A549 (cell line): ENCODE measurements around the gene SPTBN4. TPM values are rescaled to one million over a fixed set of nuclear protein-coding genes. Genes with fewer than 3 reads are reported as not detected.
A peak's percentile ranks its signal among the peaks of the same experiment; 100 is the strongest.

Experiments
- ATAC-seq, 2 experiments: fragments of 200-7000 bp in 1 of 2; fragments of >200 bp in 1 of 2; cut with Nextera tagmentation in 1 of 2; cut with Tn5 transposase in 1 of 2; 3 replicates each; pipeline versions ENCODE4 v1.8.0 to v1.9.1; 2018 to 2020; ENCODE audit warnings: mild to moderate bottlenecking in 1 of 2, moderate library complexity in 1 of 2
- CTCF ChIA-PET: fragments of 300-600 bp; sonication (Branson Sonifier 250); formaldehyde crosslinking; extraction: SDS; loops from one replicate; lab custom pipeline; 2021; ENCODE audit warnings: antibody characterized with exemption, inconsistent platforms; lab: Yijun Ruan, JAX
- POLR2A ChIA-PET: fragments of 350-600 bp; formaldehyde crosslinking; extraction: SDS; loops from one replicate; lab custom pipeline; 2021; ENCODE audit warnings: antibody characterized with exemption, inconsistent platforms; lab: Yijun Ruan, JAX
- DNase-seq, 2 experiments: peaks; one replicate each; pipeline versions ENCODE4 v3.0.0 to v3.0.0-alpha.2; 2011 to 2016; ENCODE audit warnings: low read depth in 1 of 2, low spot score in 1 of 2
- FAIRE-seq: peaks from 2 replicates; lab custom pipeline; 2011; peaks lifted over from hg19 to GRCh38; lab: Jason Lieb, UNC
- H3K27ac ChIP-seq, 2 experiments: fragments of >200 bp; sonication (Bioruptor Twin); formaldehyde crosslinking; 3 replicates each; pipeline ENCODE4 v1.5.1; 2016 to 2017
- H3K4me1 ChIP-seq: fragments of >200 bp; sonication (Bioruptor Twin); formaldehyde crosslinking; 3 replicates; pipeline ENCODE4 v1.6.1; 2016
- H3K4me2 ChIP-seq: fragments of >200 bp; sonication (Bioruptor Twin); formaldehyde crosslinking; 3 replicates; pipeline ENCODE4 v1.6.1; 2016
- H3K4me3 ChIP-seq: fragments of >200 bp; sonication (Bioruptor Twin); formaldehyde crosslinking; 3 replicates; pipeline ENCODE4 v1.5.1; 2016
- H3K9me3 ChIP-seq: fragments of >200 bp; sonication (Bioruptor Twin); formaldehyde crosslinking; 3 replicates; pipeline ENCODE4 v1.6.1; 2016
- ATOH8 ChIP-seq: fragments of 250-450 bp; sonication (Bioruptor Pico); IDR thresholded peaks from 2 replicates; pipeline ENCODE4 v1.5.0; 2020; ENCODE audit warnings: low read depth, mild to moderate bottlenecking, moderate library complexity
- BCL3 ChIP-seq: fragments of >200 bp; sonication (Bioruptor Twin); formaldehyde crosslinking; IDR thresholded peaks from 3 replicates; pipeline ENCODE4 v1.6.1; 2016
- CBX8 ChIP-seq: fragments of 200-600 bp; sonication (generic); IDR thresholded peaks from 2 replicates; pipeline ENCODE4 v1.6.1; 2016
- CHD2 ChIP-seq: fragments of 150-350 bp; IDR thresholded peaks from 2 replicates; pipeline ENCODE4 v1.6.1; 2014; ENCODE audit warnings: low read length; ENCODE audit not compliant: partially characterized antibody
- EHF ChIP-seq: fragments of 250-450 bp; sonication (Bioruptor Pico); IDR thresholded peaks from 2 replicates; pipeline ENCODE4 v1.5.0; 2020; ENCODE audit warnings: mild to moderate bottlenecking
- EHMT2 ChIP-seq: fragments of 200-600 bp; sonication (generic); IDR thresholded peaks from 2 replicates; pipeline ENCODE4 v1.6.1; 2016; ENCODE audit warnings: antibody characterized with exemption, low read depth, mild to moderate bottlenecking, moderate library complexity
- HES2 ChIP-seq: fragments of >200 bp; sonication (Bioruptor Twin); formaldehyde crosslinking; IDR thresholded peaks from 2 replicates; pipeline ENCODE4 v1.6.1; 2016
- HEYL ChIP-seq: fragments of 250-450 bp; sonication (Bioruptor Pico); IDR thresholded peaks from 2 replicates; pipeline ENCODE4 v1.8.0; 2021; ENCODE audit warnings: mild to moderate bottlenecking, moderate library complexity
- HOXA7 ChIP-seq: fragments of 250-450 bp; sonication (Bioruptor Pico); IDR thresholded peaks from 2 replicates; pipeline ENCODE4 v1.5.0; 2020; ENCODE audit warnings: mild to moderate bottlenecking, moderate library complexity
- HOXB13 ChIP-seq: fragments of 250-450 bp; sonication (Bioruptor Pico); IDR thresholded peaks from 2 replicates; pipeline ENCODE4 v1.5.0; 2020; ENCODE audit warnings: low read depth, mild to moderate bottlenecking, moderate library complexity
- JUN ChIP-seq, 2 experiments: fragments of >200 bp; sonication (Bioruptor Twin); formaldehyde crosslinking; IDR thresholded peaks; 2 replicates in 1 of 2; 3 replicates in 1 of 2; pipeline ENCODE4 v1.6.1; 2016 to 2017
- MAFK ChIP-seq: fragments of 450-650 bp; IDR thresholded peaks from 2 replicates; pipeline ENCODE4 v1.6.1; 2014; ENCODE audit not compliant: partially characterized antibody
- NFE2L2 ChIP-seq: fragments of 150-350 bp; conservative IDR thresholded peaks from 2 replicates; pipeline ENCODE4 v1.6.1; 2014; ENCODE audit warnings: low read length
- NPAS2 ChIP-seq: fragments of 250-450 bp; sonication (Bioruptor Pico); IDR thresholded peaks from 2 replicates; pipeline ENCODE4 v1.8.0; 2022; ENCODE audit warnings: mild to moderate bottlenecking, moderate library complexity, borderline replicate concordance
- PHF8 ChIP-seq: fragments of 200-600 bp; sonication (generic); IDR thresholded peaks from 2 replicates; pipeline ENCODE4 v1.6.1; 2016; ENCODE audit warnings: low read depth, mild to moderate bottlenecking, antibody characterized with exemption, moderate library complexity, borderline replicate concordance
- POLR2AphosphoS2 ChIP-seq: conservative IDR thresholded peaks from 2 replicates; pipeline ENCODE4 v1.6.1; 2012; ENCODE audit warnings: low read length, improper control_type of control experiment, inconsistent platforms
- RAD21 ChIP-seq, 2 experiments: fragments of >200 bp in 1 of 2; sonication (Bioruptor Twin) in 1 of 2; formaldehyde crosslinking in 1 of 2; IDR thresholded peaks in 1 of 2; conservative IDR thresholded peaks in 1 of 2; 2 replicates in 1 of 2; 3 replicates in 1 of 2; pipeline ENCODE4 v1.6.1; 2012 to 2018; ENCODE audit warnings: inconsistent platforms in 1 of 2
- RCOR1 ChIP-seq: fragments of 150-350 bp; IDR thresholded peaks from 2 replicates; pipeline ENCODE4 v1.6.1; 2014; ENCODE audit warnings: antibody characterized with exemption, low read length, low read depth
- RNF2 ChIP-seq: fragments of 200-600 bp; sonication (generic); IDR thresholded peaks from 2 replicates; pipeline ENCODE4 v1.6.1; 2016; ENCODE audit warnings: low read depth, mild to moderate bottlenecking, antibody characterized with exemption, moderate library complexity, borderline replicate concordance
- SMC3 ChIP-seq: fragments of >200 bp; sonication (Bioruptor Twin); formaldehyde crosslinking; IDR thresholded peaks from 3 replicates; pipeline ENCODE4 v1.6.1; 2018; ENCODE audit warnings: inconsistent platforms
- TP53 ChIP-seq: fragments of 250-450 bp; sonication (Bioruptor Pico); IDR thresholded peaks from 2 replicates; pipeline ENCODE4 v1.5.0; 2021; ENCODE audit warnings: mild to moderate bottlenecking, moderate library complexity
- WGBS: methylation state at CpG from one replicate; pipeline ENCODE4 v1.1.6; 2017; ENCODE audit errors: missing lambda C conversion rate; 5-methylcytosine and 5-hydroxymethylcytosine counted together
- polyA plus RNA-seq, 4 experiments: library from polyadenylated mRNA; depleted of rRNA in 3 of 4; stranded (reverse); fragments of >200 nt; fragmentation: RNase III in 1 of 4; extraction: RNeasy Plus Mini Kit Qiagen cat#74134 plus additional on column Dnase treatment in 1 of 4; gene quantifications; 2 replicates in 3 of 4; 3 replicates in 1 of 4; pipeline ENCODE4 v1.2.3, GENCODE V29; 2011 to 2017
- TF ChIP-seq, protein P1 (sequence below): fragments of 150-350 bp; IDR thresholded peaks from 2 replicates; pipeline ENCODE4 v1.6.1; 2014; ENCODE audit warnings: low read depth, mild to moderate bottlenecking, low read length
- TF ChIP-seq, protein P2 (sequence below): fragments of 250-450 bp; sonication (Bioruptor Pico); IDR thresholded peaks from 2 replicates; pipeline ENCODE4 v1.5.0; 2021; ENCODE audit warnings: mild to moderate bottlenecking, moderate library complexity, borderline replicate concordance

SPTBN4 gene
- polyA plus RNA-seq, 2 of the 4 experiments (the other 2 are of a cell fraction): 1.4 to 2.2 TPM

GRCh38 chr19:40585241-40585981 lies 118.6 kb downstream of the SPTBN4 start (continued):
- peak; percentile 80; the same call in 1 of the 2 replicates for TF ChIP-seq HES2
- TF ChIP-seq CBX8: no peak
- TF ChIP-seq, protein P1, sequence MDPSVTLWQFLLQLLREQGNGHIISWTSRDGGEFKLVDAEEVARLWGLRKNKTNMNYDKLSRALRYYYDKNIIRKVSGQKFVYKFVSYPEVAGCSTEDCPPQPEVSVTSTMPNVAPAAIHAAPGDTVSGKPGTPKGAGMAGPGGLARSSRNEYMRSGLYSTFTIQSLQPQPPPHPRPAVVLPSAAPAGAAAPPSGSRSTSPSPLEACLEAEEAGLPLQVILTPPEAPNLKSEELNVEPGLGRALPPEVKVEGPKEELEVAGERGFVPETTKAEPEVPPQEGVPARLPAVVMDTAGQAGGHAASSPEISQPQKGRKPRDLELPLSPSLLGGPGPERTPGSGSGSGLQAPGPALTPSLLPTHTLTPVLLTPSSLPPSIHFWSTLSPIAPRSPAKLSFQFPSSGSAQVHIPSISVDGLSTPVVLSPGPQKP: no peak
- TF ChIP-seq RCOR1: no peak

DNA sequence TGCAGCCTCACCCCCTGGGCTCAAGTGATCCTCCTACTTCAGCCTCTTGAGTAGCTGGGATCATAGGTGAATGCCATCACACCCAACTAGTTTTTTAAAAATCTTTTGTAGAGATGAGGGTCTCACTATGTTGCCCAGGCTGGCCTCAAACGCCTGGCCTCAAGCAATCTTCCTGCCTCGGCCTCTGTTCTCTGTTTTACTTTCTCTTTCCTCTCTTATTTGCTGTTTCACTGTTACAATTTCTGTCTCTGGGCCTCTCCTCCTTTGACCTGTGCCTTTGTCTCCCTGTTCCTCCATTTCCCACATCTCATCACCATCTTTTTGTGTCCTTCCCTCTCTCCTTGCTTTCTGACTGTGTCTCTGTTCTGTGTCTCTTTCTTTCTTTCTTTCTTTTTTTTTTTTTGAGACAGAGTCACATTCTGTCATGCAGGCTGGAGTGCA lies 119.2 kb downstream of the SPTBN4 start:
- Histone ChIP-seq H3K4me3 (no peak overlapping the region), H3K4me2 (peak overlapping the region; percentile 60), H3K27ac (peak overlapping the region; percentile 66 to 84), H3K9me3 (no peaks in the 10 kb centered on the region), H3K4me1 (peaks cover 47% of the 10 kb centered on the region)
- TF ChIP-seq CHD2 (no peak), HOXA7 (CRISPR knock-in tag) (no peak), MAFK (no peak), TP53 (CRISPR knock-in tag) (0 out of 2 replicates have a peak, but pooled peaks have one; percentile 67), JUN (IDR thresholded peaks at IDR 0.05) (peak in 1 of 2 experiments; percentile 22; a peak in 2 of 5 replicates)
- ChIA-PET CTCF (interaction anchor here (0.6 to 35.2 kb wide), 6 partner anchors 14 to 590 kb away, joined by 3 to 2247 read pairs (median 19); partner anchors contain the start of gene LTBP4), POLR2A (interaction anchor here (0.7 to 1.7 kb wide), 5 partner anchors 9 to 162 kb away, joined by 3 to 6 read pairs (median 4); no protein-coding TSS in a partner anchor)
- DNase-seq: no peak
- FAIRE-seq: peak; percentile 99
- 0 out of 6 replicates have a peak, but pooled peaks of 1 of the 2 experiments have one; percentile 6 for ATAC-seq
- 33% methylated on average over 2 of the region's 2 CpGs for WGBS

DNA sequence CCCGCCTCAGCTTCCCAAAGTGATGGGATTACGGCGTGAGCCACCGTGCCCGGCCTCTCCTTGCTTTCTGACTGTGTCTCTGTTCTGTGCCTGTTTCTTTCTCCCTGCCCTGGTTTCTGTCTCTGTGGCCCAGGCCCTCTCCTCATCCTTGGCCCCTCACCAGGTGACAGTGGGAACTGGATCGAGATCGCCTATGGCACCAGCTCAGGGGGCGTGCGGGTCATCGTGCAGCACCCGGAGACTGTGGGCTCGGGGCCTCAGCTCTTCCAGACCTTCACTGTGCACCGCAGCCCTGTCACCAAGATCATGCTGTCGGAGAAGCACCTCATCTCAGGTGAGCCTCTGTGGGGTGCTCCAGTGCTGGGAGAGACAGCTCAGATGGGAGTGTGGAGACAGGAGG lies 119.8 kb downstream of the SPTBN4 start:
- Histone ChIP-seq H3K4me2 (peak overlapping the region; percentile 60; the same call in 1 of the 3 replicates), H3K4me1 (peaks cover 47% of the 10 kb centered on the region), H3K9me3 (no peaks in the 10 kb centered on the region), H3K27ac (peak overlapping the region; percentile 66 to 84; a peak in 5 of 6 replicates), H3K4me3 (no peak overlapping the region)
- ATAC-seq (no peak), DNase-seq (no peak), FAIRE-seq (no peak)
- WGBS: 95% methylated on average over 14 of the region's 14 CpGs
- ChIA-PET CTCF (interaction anchor here (0.6 to 35.2 kb wide), 7 partner anchors 8 to 129 kb away, joined by 3 to 2247 read pairs (median 7); partner anchors contain the start of gene LTBP4), POLR2A (interaction anchor here (1.2 kb wide), 1 partner anchor 162 kb away, joined by 3 read pairs; no protein-coding TSS in a partner anchor)
- TF ChIP-seq NPAS2 (CRISPR knock-in tag): no peak
- no peak for TF ChIP-seq EHMT2
- no peak for TF ChIP-seq EHF (CRISPR knock-in tag)
- no peak for TF ChIP-seq PHF8
- no peak for TF ChIP-seq RAD21 (conservative IDR thresholded peaks at IDR 0.05 in 1 of 2, IDR thresholded peaks at IDR 0.05 in 1 of 2)
- no peak for TF ChIP-seq HEYL (CRISPR knock-in tag)
- TF ChIP-seq RNF2: no peak
- TF ChIP-seq SMC3: no peak
- no peak for TF ChIP-seq ATOH8 (CRISPR knock-in tag)
- no peak for TF ChIP-seq MAFK
- no peak for TF ChIP-seq POLR2AphosphoS2
- TF ChIP-seq NFE2L2: no peak
- TF ChIP-seq, protein P2, sequence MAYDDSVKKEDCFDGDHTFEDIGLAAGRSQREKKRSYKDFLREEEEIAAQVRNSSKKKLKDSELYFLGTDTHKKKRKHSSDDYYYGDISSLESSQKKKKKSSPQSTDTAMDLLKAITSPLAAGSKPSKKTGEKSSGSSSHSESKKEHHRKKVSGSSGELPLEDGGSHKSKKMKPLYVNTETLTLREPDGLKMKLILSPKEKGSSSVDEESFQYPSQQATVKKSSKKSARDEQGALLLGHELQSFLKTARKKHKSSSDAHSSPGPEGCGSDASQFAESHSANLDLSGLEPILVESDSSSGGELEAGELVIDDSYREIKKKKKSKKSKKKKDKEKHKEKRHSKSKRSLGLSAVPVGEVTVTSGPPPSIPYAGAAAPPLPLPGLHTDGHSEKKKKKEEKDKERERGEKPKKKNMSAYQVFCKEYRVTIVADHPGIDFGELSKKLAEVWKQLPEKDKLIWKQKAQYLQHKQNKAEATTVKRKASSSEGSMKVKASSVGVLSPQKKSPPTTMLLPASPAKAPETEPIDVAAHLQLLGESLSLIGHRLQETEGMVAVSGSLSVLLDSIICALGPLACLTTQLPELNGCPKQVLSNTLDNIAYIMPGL (CRISPR knock-in tag): no peak
- TF ChIP-seq HOXB13 (CRISPR knock-in tag): no peak
- TF ChIP-seq BCL3: no peak
